C4-2B (cell line): ENCODE measurements around the gene NFKB2.
A peak's percentile ranks its signal among the peaks of the same experiment; 100 is the strongest.

Experiments
- H3K27ac ChIP-seq: fragments of 450-650 bp; 2 replicates; pipeline ENCODE4 v1.5.1; 2017
- ZFX ChIP-seq: fragments of 450-650 bp; IDR thresholded peaks from 2 replicates; pipeline ENCODE4 v1.6.1; 2017
- TF ChIP-seq, protein P1 (sequence below): fragments of 450-650 bp; conservative IDR thresholded peaks from 2 replicates; pipeline ENCODE4 v1.5.1; 2017; ENCODE audit warnings: mild to moderate bottlenecking

The NFKB2 gene

DNA sequence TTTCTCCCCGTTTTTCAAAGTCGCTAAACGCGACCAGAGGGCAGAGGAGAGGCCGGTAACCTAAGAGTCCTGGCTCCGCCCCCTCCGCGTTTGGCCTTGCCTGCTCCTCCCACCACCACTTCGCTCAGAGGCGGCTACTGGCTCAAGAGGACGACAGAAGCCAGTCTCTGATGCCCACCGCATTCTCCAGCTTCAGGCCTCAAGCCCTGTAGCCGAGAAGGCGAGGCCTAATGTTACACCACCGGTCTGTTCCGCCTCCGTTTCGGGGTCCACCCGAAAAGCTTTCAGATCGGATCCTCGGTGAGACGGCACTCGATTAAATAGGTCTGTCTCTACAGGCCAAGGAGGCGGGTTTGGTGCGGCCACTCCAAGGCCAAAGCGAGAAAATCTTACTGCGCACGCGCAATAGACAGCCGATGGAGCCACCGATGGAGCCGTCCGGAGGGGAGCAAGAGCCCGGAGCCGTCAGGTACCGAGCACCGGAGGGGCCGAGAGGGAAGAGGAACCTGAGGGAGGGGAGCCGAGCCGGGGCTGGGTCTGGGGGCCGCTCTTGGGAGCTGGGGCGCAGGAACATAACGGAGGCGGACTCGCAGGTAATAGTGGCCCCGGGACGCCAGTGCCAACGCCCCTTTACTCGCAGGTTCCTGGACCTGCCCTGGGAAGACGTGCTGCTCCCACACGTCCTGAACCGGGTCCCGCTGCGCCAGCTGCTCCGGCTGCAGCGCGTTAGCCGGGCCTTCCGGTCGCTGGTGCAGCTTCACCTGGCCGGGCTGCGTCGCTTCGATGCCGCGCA is 25.4 kb downstream of the NFKB2 start, which contains the start of gene FBXL15:
TSS of gene FBXL15 (plus strand) at position 123 of the 793 bp plus-strand sequence. CDS start at position 417, 294 bp downstream.
- peak; percentile 99 for TF ChIP-seq ZFX
- TF ChIP-seq, protein P1, sequence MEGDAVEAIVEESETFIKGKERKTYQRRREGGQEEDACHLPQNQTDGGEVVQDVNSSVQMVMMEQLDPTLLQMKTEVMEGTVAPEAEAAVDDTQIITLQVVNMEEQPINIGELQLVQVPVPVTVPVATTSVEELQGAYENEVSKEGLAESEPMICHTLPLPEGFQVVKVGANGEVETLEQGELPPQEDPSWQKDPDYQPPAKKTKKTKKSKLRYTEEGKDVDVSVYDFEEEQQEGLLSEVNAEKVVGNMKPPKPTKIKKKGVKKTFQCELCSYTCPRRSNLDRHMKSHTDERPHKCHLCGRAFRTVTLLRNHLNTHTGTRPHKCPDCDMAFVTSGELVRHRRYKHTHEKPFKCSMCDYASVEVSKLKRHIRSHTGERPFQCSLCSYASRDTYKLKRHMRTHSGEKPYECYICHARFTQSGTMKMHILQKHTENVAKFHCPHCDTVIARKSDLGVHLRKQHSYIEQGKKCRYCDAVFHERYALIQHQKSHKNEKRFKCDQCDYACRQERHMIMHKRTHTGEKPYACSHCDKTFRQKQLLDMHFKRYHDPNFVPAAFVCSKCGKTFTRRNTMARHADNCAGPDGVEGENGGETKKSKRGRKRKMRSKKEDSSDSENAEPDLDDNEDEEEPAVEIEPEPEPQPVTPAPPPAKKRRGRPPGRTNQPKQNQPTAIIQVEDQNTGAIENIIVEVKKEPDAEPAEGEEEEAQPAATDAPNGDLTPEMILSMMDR: no peak
- peak within 1 kb of the TSS; percentile 93 for H3K27ac ChIP-seq

DNA sequence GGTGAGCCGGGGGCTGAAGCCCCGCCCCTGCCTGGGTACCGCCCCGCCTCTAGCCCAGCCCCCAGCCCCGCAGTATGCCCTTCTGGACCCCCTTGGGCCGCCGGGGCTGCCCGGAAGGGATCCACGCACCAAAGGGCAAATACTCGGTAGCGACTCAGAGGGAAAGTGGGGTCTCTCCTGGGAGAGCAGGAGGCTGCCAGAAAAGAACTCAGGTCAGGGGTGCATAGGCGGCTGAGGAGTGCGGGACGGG is 25.9 kb downstream of the NFKB2 start:
- peak overlapping the region; percentile 93 for H3K27ac ChIP-seq
- TF ChIP-seq, protein P1: no peak
- TF ChIP-seq ZFX: peak; percentile 10

DNA sequence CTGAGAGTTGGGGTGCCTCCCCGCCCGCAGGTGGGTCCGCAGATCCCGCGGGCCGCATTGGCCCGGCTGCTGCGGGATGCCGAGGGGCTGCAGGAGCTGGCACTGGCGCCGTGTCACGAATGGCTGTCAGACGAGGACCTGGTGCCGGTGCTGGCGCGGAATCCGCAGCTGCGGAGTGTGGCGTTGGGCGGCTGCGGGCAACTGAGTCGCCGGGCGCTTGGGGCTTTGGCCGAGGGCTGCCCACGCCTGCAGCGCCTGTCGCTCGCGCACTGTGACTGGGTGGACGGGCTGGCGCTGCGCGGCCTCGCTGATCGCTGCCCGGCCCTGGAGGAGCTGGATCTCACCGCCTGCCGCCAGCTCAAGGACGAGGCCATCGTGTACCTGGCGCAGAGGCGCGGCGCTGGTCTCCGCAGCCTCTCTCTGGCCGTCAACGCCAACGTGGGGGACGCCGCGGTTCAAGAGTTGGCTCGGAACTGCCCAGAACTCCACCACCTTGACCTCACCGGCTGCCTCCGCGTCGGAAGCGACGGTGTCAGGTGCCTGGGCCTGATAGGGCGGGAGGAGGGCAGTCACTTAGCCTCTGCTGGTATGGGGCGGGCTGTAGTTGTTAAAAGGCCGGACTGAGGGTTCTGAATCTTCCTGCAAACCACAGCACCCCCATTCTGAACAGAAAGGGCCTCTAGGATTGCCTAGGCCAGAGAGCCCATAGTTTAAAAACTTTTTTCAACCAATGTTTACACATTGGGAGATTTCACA is 26.4 kb downstream of the NFKB2 start:
- no peak for TF ChIP-seq ZFX
- TF ChIP-seq, protein P1: no peak
- H3K27ac ChIP-seq: peak overlapping the region; percentile 93

DNA sequence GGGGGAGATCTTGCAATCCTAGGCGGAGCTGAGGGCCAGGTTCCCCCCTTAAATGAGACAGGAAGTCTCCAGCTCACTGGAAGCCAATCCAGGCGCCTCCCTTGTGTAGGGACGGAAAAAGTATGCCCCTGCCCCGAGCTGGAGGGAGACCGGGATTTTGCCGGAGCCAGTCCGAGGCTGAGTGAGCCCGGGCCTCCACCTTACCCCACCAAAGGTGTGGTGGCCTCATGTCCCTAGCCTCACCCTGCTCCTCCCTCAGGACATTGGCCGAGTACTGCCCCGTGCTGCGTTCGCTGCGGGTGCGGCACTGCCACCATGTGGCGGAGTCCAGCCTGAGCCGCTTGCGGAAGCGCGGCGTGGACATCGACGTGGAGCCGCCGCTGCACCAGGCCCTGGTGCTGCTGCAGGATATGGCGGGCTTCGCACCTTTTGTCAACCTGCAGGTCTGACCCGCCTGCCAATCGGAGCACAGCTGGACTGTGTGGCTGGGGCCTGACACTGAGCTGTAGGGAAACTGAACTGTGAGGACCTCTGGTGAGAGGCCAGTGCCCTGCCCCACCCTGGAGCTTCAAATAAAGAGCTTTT is 27.1 kb downstream of the NFKB2 start:
- H3K27ac ChIP-seq: peak overlapping the region; percentile 93
- TF ChIP-seq ZFX: no peak
- TF ChIP-seq, protein P1: peak; percentile 97

DNA sequence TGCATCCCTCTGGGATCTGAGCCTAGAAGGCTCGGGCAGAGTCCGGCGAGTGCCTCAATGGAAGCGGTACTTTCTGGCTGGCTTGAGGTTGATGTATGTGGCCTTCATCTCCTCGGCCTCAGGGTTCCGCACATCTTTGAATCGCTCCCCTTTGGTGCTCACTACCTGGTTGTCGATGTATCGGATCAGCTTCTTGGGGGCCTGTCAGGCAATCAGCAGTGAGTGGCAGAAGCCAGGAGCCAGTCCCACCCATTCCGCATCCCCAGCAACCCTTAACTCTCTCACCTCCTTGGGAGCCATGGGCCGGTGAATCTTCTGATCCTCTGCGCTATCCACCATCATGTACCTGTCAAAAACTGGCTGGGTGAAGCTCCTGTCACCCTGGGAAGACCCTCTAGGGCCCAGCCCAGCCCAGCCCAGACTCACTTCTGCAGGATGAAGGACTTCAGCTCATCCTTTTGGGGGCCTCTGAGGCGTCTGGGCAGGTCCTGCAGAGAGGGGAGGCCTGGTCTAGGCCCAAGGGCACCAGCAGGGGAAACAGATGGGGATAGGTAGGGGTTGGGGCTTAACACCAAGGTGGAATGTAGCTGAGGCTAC is 28.0 kb downstream of the NFKB2 start:
- TF ChIP-seq ZFX: no peak
- TF ChIP-seq, protein P1: no peak

DNA sequence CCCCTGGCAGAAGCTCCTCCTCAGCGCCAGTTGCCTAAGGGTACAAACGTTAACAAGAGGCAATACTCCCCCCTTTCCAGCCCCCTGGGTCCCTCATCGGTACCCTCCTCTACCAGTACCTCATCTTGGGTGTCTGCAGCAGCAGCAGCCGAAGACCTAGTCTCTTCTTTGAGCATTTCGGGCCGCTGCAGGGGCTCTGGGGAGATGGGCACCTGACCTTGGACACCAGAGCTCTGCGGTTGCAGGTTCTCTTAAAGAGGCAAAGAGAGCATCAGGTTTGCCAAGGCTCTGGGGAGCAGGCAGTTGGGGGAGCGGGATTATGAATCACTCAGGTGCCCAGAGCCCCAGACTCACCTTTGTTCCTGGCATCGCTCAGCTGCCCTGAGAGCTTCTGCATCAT is 28.6 kb downstream of the NFKB2 start:
- H3K27ac ChIP-seq: no peak overlapping the region
- no peak for TF ChIP-seq ZFX
- TF ChIP-seq, protein P1: no peak

More for the DNA sequence above, 28.0 kb downstream of the NFKB2 start:
- peak overlapping the region; percentile 93 for H3K27ac ChIP-seq

DNA sequence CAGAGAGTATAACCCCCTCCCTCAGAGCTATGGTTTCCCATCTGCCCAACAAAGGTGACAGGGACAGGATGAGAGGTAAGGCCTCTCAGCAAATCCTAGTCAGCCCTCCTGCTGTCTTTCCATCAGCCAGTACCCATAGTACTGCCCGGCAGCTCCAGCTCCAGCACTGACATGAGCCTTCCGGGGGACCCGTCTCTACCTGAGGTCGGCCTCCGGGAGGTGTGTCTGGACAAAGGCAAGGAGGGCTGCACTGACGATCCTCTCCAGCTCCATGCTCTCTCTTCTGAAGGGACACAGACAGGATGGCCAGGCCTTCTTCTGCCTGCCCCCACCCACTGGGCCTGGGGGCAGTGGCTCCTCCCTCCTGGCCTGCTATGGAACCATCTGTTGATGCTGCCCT is 29.4 kb downstream of the NFKB2 start:
- no peak for TF ChIP-seq ZFX
- TF ChIP-seq, protein P1: no peak
- H3K27ac ChIP-seq: no peak overlapping the region
